ENCODE data around the gene SV2C.

Gene SV2C

DNA sequence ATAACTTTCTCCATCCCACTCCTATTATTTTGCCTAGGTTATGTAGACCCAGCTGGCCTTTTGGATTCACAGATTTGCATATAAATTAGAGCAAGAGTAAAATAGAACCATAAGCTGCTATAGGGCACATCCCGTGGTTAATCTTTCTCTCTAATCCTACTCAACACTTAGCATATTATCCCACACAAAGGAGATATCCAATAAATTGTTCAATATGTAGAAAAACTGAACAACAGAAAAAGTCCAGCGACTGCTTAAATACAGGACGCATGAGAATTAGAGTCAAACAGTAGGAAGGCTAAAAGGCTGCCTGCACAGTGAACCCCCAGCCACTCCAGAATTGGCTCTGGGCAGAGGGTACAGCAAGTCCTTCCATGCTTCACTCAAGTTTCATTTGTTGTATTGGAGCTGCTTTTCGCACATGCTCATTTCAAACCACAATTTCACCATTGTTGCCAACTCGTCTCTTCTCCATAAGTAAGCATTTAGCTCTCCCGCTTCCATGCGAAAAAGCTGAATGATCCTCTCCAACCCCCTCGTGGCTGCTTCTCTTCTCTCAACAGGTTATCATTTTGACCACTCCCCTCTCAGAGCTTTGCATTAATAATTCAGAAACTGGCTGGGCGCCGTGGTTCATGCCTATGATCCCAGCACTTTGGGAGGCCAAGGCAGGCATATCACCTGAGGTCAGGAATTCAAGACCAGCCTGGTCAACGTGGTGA lies 305.8 kb downstream of the SV2C start:
- DNase-seq = no peak

GRCh38 chr5:76389513-76390154 lies 306.5 kb downstream of the SV2C start:
- DNase-seq = no peak

DNA sequence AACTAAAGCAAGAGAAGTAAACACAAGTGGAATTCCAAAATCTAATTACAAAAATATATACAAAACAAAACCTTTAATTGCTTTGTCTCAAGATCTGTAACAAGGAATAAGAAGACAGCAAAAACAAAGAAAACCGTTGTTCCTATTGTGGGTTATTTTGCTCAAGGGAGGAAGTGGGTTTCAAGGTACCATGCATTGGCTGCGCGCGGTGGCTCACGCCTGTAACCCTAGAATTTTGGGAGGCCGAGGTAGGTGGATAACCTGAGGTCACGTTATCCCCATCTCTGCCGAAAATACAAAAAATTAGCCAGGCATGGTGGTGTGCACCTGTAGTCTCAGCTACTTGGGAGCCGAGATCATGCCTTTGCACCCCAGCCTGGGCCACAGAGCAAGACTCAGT lies 307.8 kb downstream of the SV2C start:
- DNase-seq = no peak

DNA sequence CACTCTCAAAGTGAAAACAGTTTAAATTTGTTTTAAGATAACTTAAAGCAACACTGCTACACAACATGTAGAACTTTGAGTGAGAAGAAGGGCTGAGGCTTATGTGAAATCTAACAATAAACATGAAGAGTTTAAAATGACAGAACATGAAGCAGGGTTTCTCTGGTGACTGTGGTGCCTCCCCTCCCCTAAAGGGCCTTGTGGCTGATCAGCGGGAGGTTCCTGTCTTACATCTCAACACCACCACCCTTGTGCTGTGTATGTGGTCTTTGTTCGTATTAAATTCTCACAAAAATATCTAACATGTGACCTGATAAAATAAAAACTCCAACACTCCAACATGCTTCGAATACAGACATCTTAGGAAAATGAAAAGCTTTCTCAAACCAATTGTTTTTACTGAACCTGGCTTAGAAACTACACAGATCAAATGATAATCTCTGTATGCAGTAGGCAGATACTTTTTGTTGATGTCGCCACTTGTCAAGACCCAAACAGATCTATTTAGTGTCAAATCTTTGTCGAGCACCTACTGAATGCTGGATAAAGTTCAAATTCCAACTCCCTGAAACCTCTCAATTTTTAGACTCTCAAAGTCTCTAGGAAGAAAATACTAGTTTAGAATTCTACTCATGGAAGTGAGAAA lies 310.0 kb downstream of the SV2C start:
- DNase-seq = no peak

DNA sequence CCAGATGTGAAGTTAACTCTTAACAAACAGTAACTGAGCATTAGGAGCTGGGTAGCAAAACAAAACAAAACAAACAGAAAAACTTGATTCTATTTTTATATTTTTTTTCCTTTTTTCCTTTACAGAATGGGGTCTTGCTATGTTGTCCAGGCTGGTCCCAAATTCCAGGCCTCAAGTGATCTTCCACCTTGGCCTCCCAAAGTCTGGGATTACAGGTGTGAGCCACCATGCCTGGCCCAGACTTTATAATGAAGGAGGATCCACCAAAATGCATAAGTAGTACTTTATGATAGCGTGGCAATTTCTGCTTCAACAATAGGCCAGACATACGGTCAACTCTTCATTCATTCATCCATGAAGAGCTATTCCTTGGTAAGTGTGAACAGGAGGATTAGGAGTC lies 314.0 kb downstream of the SV2C start:
- DNase-seq = no peak

- DNase-seq = no peak
Measured at GRCh38 chr5:76399268-76399667, 316.1 kb downstream of the SV2C start.

DNA sequence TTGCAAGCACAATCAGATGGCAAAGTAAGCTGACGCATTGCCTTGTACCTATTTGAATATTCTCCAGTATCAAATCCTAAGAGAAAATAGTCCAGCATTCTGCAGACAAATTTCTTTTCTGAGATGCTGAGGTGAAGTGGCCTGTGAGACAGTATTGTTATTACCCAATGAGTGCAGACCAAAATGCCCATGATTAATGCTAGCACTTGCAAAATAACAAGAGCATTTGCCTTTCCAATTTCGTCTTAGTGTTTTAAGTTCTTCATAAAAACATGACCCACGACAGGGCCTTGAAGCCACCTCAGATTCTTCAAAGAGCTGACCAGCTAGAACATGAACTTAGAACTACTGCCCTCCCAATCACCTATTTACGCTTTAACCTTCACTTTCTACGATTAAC lies 317.3 kb downstream of the SV2C start:
- no peak for DNase-seq

DNA sequence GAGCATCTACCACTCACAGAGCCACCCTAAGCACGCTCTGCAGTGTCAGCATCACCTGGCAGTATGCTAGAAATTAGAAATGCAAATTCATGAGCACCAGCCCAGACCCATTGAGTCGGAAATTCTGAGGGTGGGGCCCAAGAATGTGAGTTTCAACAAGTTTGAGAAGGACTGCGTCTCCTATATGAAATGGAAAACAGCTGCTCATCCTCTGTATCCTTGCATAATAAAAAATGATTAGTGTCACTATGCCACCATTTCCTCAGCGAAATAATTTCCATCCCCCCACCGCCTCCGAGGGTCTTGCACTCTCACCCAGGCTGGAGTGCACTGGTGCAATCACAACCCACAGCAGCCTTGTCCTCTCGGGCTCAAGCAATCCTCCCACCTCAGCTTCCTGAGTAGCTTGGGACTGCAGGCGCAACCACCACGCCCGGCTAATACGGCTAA lies 318.6 kb downstream of the SV2C start:
- no peak for DNase-seq

- DNase-seq = peak; percentile 6
Measured at GRCh38 chr5:76402251-76402885, 319.2 kb downstream of the SV2C start.

DNA sequence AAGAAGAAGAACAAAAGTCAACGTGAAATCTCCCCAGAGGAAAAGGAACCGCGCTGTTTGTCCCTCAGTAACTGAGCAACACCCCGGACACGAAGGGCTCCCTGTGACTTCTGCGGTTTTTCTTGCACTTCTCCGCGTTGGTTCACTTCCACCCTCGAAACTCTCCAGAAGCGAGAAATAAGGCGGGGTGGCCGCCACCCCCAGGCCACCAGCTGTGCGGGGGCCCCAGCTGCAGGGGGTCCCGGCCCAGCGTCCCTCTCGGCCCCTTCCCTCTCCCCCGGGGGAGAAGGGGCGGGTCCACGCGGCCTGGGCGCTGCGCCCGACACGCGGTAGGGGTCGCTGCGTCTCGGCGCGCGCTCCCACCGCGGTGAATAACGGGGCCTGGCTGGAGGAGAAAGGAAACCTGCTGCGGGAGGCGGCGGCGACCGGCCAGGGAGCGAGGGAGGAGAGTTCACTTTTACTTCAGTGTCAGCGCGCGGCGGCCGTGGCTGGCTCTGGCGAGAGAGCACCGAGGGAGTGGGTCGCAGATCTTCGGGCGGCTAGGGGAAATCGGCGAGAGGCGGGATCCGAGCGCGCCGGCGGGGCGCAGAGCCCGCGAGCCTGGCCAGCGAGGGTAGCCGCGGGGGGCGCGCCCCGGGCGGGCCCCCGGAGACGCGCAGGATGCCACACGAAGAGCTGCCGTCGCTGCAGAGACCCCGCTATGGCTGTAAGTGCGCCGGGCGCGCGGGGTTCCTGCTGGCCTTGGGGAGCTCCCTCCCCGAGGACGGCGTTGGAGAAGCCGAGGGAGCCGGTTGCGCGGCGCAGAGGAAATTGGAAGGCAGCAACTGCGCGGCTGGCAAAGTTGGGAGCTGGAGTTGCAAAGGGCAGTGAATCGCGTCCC lies 319.9 kb downstream of the SV2C start, which contains the start of gene IQGAP2:
Gene IQGAP2, plus strand, starts transcription at position 400 of the 880 bp plus-strand sequence. Its CDS starts 261 bp downstream, at position 661.
- peak; percentile 6 for DNase-seq
